Fibroblast of skin of left biceps (primary cell): ENCODE data around the gene HHAT.

ENCODE experiments used
- DNase-seq, 2 experiments: peaks; one replicate each; pipeline ENCODE4 v3.0.0-alpha.2; 2013; ENCODE audit warnings: low read depth in 2 of 2

Gene HHAT

GRCh38 chr1:210438928-210439841, 110.5 kb downstream of the HHAT start:
- peak; percentile 99 for DNase-seq

GRCh38 chr1:210440081-210440480, 111.4 kb downstream of the HHAT start:
- DNase-seq: no peak

DNA sequence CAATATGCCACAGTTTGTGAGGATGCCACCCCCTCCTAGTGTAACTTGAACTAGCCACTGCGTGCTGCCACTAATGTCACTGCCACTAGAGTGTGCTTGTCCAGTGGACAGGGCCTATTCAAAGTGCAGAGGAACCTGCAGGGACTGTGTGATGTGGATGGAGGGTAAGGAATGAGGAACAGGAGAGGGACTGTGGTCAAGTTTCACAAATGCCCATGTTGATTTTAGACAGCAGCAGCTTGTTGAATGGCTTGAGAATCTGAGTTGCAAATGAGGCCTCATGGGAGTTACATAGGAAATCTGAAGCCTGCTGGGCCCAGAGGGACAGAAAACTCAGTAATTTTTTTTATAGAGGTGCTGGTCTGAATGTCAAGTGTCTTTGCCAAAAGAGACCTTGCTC, 112.3 kb downstream of the HHAT start:
- no peak for DNase-seq

- DNase-seq: no peak
Measured at GRCh38 chr1:210445485-210445884, 116.8 kb downstream of the HHAT start.

- no peak for DNase-seq
Measured at GRCh38 chr1:210445931-210446330, 117.2 kb downstream of the HHAT start.

DNA sequence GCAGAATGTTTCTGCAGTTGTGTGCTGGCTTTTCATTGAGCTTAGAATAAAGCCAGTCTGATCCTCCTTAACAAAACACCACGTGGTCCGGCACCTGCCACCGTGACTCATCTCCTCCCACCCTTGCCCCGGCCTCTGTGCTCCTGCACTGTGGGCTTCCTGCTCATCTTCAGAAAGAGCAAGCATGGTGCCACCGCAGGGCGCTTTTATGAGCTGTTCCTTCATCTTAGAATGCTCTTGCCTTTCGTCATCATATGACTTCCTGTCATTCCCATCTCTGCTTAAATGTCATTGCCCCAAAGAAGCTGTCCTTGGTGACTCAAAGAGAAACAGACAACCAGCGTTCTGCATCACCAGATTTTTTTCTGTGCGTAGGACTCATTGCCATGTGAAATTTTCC, 117.8 kb downstream of the HHAT start:
- DNase-seq: no peak

GRCh38 chr1:210447456-210448057, 118.9 kb downstream of the HHAT start:
- DNase-seq: no peak

DNA sequence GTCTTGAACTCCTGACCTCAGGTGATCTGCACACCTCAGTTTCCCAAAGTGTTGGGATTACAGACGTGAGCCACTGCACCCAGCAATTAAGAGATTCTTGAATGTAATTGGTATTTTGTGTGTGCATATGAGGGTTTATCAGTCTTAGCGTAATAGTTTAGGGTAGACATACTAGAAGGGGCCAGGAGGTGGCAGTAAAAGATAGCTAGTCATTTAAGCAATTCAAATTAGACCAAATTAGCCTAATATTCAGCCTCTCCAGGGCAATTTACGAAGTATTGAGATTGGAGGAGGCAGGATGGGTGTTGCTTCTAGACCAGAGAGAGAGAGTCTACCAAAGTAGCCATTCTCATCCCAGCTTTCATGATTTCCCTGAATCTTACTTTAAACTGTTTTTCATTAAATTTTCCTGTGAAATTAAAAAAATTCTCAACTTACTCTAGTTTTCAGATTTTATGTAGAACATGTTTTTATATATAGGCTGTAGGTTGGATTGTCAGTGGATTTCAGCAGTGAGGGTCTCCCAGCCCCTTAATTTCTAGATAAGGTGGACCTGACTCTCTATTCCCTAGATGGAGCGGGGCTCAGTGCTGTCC, 119.7 kb downstream of the HHAT start:
- no peak for DNase-seq

DNA sequence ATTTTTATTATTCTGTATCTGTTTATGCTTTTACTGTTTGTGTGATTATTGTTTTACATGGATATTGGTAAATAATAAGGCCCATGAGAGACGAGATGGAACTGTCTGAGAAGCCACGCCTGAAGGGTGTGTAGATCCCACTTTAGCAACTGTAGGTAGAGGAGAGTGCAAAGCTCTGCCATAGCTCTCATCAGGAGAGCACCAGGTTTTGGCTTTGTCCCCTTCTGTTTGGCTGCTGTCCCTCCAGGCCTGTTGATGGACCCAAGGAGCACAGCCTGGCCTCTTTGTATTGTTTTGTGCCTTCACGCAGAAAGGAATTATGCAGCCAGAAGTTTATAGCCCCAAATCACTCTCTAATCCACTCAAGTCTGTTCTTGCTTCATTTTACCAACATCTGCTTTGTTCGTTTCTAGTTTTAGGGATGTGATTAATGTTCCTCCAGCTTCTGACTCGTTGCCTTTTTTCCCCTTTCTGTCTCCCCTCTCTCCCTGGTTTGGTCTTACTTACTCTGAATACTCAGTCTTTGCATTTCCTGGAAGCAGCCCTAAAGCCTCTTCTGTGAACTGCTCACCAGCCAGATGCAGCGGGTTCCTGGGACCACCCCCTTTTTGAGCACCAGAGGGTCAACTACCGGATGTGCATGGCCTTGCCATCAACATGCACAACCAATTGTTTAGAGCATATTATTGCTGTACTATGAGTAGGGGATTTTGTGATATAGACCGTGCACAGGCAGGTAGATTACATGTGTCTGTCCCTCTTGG, 127.3 kb downstream of the HHAT start:
- no peak for DNase-seq

DNA sequence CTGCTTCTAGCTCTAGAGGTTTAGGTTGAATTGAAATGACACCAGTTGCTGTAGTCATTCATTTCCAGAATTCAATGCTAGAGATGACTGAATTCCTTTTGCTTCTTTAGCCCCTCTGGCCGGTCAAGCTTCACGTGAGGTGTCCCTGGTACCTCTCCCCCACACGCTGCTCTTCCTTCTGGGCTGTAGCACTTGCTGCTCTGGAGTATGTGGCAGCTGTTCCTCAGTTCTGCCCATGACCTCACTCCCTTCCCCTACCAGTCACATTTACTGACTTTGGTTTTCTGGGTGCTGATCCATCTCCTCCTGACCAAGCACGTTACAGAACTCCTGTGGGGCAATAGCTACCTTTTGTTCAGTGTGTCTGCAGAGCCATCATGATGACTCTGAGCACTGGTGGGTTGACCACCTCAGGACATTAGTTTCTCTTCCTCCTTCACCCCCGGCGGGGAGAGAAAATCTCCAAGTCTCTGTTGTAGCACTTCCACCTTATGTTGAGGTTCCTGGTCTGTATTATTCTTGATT, 128.1 kb downstream of the HHAT start:
- DNase-seq: no peak

DNA sequence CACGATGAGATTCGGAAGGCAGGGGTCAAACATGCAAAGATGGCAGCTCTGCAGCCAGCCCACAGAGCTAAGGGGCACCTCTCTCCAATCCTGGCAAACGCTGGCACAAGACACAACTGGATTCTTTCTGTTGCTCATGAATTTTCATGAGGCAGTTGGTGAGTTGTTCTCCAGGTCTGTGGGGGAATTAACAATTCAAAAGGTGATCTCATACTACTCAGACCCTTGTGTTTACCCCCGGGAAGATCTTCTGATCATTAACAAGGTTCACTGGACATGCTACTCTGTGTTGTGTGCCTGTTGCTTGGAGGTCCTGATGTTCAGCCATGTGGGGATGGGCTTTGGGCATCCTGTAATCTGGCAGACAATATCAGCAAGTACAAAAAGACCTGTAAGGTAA, 128.9 kb downstream of the HHAT start:
- no peak for DNase-seq

- DNase-seq: no peak
Measured at GRCh38 chr1:210464519-210465039, 135.9 kb downstream of the HHAT start.

DNA sequence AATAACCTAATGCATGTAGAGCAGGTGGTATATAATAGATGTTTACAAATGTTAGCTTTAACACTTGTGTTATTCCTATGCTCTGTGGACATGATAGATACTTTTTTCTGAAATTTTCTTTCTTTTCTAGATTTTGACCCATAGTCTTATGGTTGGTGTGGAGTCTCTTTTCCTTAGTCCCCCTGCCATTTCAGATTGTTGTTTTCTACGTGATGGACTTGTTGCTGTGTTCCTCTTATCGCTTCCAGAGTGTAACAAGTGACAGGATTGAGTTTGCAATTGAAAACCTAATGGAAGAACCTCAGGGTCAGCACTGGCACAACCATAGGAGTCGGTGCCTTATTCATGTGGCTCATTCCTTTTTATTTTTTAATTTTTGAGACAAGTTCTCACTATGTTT, 136.4 kb downstream of the HHAT start:
- DNase-seq: no peak

DNA sequence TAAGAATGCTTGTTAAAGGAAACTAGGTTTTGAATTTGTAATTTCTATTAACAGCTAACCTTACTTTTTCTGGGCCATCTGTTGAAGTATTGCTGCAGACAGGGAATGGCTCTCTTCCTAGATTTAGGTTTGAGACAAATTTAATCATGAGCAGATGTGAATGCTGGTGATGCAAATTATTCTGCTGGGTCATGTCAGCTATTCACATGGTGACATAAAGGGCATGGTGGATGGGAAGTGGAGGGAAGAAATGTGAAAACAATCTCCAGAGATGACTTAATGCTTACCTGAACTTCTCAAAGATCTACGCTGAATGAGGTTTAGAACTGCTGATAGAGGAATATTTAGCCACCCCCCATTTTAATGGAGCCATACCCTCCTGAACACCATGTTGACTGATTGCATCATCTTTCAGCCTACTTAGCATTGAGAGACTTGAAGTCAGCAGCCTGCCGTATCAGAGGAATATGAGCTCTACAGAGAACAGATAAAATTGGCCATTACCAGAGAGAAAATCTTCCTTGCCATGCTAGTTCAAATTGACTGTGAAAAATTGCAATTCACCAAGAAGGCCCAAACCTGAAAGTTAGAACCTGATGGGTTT, 138.8 kb downstream of the HHAT start:
- DNase-seq: peak; percentile 6 to 10

- DNase-seq: no peak
Measured at GRCh38 chr1:210469441-210469840, 140.7 kb downstream of the HHAT start.

DNA sequence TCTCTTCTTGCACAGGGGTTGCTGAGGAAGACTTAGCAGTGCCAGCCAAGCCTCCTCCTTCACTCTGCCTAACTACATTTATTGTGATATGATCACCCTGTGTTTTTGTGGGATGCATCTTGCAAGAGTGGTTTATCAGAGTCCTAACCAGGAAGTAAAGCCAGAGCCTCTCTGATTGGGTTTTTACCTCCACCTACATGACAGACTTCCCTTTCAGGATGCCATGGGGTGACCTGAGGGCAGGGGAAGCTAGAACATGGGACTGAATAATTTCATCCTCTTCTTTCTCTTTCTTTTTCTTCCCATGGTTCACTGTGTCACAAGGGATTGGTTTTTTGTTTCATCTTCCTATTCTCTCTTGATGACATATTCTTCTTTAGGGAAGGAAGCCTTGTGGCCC, 146.6 kb downstream of the HHAT start:
- no peak for DNase-seq

GRCh38 chr1:210475806-210476205, 147.1 kb downstream of the HHAT start:
- DNase-seq: no peak

GRCh38 chr1:210476730-210477129, 148.0 kb downstream of the HHAT start:
- no peak for DNase-seq

DNA sequence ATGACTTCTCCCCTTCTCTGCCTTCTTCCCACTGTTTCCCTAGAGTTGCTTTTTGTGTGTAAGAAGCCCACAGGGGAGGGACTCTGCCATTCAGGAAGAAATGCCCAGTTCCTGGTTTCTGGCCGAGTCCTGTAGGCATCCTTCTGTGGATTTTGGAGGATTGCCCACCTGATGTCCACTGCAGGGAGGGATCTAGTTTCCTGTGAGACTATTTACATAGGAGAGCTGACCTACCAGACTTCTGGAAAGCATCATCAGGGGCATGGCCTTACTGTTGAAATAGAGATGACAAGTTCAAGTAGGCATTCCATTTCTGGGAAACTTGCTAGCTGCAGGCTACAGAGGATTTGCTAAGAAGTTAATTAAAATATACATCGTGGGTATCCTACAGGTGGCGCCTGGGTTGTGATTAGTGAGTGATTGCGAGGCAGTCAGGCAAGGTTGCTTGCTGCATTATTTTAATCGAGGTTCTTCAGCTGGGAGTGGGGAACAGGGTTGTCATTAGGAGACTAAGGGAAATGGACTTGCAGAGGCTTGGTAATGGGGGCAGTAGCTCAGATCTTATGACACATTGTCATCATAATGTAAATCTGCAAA, 148.7 kb downstream of the HHAT start:
- DNase-seq: no peak

- no peak for DNase-seq
Measured at GRCh38 chr1:210478820-210479219, 150.1 kb downstream of the HHAT start.

DNA sequence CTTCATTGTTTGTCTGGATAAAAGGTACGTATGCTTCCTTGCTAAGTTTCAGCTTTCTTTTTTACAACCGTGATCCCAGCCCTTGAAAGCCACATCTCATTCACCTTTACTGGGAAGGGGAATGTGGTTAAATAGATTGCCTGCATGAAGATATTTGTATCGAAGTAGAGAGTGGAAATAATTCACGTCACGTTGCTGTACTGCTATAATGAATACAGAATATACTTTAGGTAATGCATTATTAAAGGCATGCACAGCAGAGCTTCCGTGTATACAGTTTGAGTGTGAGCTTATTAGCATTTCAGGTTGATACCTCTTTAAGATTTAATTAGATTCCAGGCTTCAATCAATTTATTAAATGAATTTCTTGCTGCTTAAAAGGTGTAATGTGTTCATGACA, 153.8 kb downstream of the HHAT start:
- DNase-seq: no peak
